Measurements from ENCODE around the gene GPR107. TPM values are rescaled to one million over a fixed set of nuclear protein-coding genes. Genes with fewer than 3 reads are reported as not detected.
"Not testable (repeated sequence)": the region's sequence is repeated elsewhere in the genome, so short reads cannot be mapped to it uniquely, and the experiment has no call there.

GPR107 gene
- 10 to 100 TPM; 15.9 to 21.7 (median 17.9) TPM for total RNA-seq

DNA sequence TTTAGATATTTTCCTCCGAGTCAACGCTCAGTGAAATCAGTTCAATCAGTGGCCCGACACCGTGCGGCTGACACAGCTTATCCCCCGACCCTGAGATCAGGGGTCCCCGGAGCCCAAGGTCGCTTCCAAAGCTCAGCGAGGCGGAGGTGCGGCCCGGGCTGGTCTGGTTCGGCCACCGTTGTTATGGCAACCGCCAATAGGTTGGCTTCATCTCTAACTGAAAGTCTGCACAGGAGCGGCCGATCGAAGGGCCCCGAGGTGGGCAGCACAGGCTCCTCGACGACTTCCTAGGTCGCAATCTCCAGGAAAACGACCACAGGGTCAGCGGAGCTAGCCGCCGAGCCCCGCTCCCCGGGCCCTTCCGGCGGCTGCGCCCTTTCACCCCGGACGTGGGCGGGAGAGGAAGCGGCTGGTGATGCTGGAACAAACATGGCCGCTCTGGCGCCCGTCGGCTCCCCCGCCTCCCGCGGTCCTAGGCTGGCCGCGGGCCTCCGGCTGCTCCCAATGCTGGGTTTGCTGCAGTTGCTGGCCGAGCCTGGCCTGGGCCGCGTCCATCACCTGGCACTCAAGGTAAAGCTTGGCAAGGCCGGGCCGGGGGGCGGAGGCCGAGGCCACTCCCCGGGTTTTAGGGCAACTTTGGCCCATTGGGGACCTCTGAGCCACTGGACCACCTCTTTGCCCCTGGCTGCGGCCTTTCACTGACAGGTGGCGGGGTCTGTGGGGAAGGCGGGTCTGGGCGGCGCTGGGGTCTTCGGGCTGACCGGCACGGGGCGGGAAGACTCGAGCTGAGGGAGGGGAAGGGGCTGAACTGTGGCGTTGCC, at the start of gene GPR107:
Gene GPR107 (plus strand): TSS at position 403 of the 821 bp plus-strand sequence. CDS start 27 bp downstream, at position 430.
- Mint-ChIP-seq H3K27me3 (ENCODE audit: low read depth) (no peaks in the 10 kb centered on the region), H3K4me1 (ENCODE audit: low read depth) (peaks cover 27% of the 10 kb centered on the region), H3K4me3 (peak within 1 kb of the TSS; percentile 93), H3K9me3 (no peaks in the 10 kb centered on the region), H3K36me3 (ENCODE audit: insufficient read depth) (peaks cover 4% of the 10 kb centered on the region)
- DNase-seq (peak; percentile 71), ATAC-seq (peak; percentile 95)

DNA sequence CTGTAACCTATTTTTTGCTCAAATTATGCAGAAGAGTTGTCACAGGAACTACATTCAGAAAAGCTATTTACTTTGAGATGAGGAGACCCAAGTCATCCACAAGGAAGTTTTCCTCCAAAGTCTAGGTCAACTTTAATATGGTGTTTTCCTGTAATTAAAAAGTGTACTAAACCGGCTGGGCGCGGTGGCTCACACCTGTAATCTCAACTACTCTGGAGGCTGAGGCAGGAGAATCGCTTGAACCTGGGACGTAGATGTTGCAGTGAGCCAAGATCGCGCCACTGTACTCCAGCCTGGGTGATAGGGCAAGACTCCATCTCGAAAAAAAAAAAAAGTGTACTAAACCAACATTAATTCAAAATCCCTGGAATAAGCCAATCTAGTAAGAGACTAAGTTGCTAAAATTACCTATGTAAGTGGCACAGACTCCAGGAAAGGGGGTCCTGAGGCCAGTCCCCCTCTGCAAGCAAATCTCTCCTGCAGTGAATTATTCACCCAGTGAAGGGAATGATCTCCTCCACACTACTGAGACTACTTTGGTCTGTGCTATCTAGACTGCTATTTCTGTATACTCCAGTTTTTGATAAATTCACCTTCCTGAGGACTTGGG, 49.7 kb upstream of the GPR107 start:
- Mint-ChIP-seq H3K4me1 (ENCODE audit: low read depth) (peaks cover 74% of the 10 kb centered on the region), H3K27me3 (ENCODE audit: low read depth) (no peaks in the 10 kb centered on the region), H3K9me3 (no peaks in the 10 kb centered on the region), H3K36me3 (ENCODE audit: insufficient read depth) (peaks cover 13% of the 10 kb centered on the region), H3K4me3 (no peak overlapping the region)
- no peak for ATAC-seq
- DNase-seq = no peak

DNA sequence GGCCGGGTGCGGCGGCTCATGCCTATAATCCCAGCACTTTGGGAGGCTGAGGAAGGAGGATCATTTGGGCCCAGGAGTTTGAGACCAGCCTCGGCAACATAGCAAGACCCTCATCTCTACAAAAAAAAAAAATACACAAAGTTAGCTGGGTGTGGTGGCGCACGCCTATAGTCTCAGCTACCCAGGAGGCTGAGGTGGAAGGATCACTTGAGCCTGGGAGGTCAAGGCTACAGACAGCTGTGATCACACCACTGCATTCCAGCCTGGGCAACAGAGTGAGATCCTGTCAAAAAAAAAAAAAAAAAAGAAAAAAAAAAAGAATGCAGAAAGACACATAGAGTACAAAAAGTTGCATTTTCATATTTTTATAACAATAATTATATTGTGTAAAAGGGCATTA, 46.8 kb upstream of the GPR107 start:
- peaks cover 80% of the 10 kb centered on the region for H3K4me1 Mint-ChIP-seq (ENCODE audit: low read depth)
- not testable (repeated sequence) for DNase-seq; ATAC-seq; H3K27me3 Mint-ChIP-seq (ENCODE audit: low read depth); H3K9me3 Mint-ChIP-seq
- peak overlapping the region; percentile 62 for H3K4me3 Mint-ChIP-seq
- H3K36me3 Mint-ChIP-seq (ENCODE audit: insufficient read depth) = peaks cover 24% of the 10 kb centered on the region

DNA sequence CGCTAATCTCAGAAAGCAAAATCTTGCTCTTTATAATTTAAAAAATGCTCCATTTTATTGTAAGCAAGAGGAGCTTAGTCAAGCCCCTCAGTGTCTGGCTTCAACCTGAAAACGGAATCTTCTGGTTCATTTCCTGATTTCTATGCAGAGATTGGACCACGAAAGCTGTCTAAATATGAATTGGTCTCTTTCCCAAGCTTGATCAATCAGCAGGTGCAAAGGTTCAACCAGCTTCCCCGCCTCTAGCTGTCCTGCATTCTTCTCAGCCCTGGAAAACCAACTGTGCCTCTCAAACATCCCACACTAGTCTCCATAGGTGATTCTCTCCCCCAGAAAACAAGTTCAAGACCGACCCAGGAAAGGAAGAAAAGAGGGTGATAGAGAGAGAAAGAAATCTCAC, 45.2 kb upstream of the GPR107 start:
- DNase-seq = no peak
- no peaks in the 10 kb centered on the region for H3K27me3 Mint-ChIP-seq (ENCODE audit: low read depth)
- peaks cover 80% of the 10 kb centered on the region for H3K4me1 Mint-ChIP-seq (ENCODE audit: low read depth)
- ATAC-seq = no peak
- peaks cover 20% of the 10 kb centered on the region for H3K36me3 Mint-ChIP-seq (ENCODE audit: insufficient read depth)
- H3K9me3 Mint-ChIP-seq = no peaks in the 10 kb centered on the region
- peak overlapping the region; percentile 40 for H3K4me3 Mint-ChIP-seq

DNA sequence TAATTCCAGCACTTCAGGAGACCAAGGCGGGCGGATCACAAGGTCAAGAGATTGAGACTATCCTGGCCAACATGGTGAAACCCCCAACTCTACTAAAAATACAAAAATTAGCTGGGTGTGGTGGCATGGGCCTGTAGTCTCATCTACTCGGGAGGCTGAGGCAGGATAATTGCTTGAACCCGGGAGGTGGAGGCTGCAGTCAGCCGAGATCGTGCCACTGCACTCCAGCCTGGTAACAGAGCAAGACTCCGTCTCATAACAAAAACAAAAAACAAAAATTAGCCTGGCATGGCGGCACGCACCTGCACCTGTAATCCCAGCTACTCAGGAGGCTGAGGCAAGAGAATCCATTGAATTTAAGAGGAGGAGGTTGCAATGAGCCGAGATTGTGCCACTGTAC, 44.2 kb upstream of the GPR107 start:
- Mint-ChIP-seq H3K36me3 (ENCODE audit: insufficient read depth) (peaks cover 21% of the 10 kb centered on the region), H3K4me1 (ENCODE audit: low read depth) (peaks cover 79% of the 10 kb centered on the region)
- not testable (repeated sequence) for ATAC-seq; DNase-seq; H3K9me3 Mint-ChIP-seq; H3K27me3 Mint-ChIP-seq (ENCODE audit: low read depth); H3K4me3 Mint-ChIP-seq

DNA sequence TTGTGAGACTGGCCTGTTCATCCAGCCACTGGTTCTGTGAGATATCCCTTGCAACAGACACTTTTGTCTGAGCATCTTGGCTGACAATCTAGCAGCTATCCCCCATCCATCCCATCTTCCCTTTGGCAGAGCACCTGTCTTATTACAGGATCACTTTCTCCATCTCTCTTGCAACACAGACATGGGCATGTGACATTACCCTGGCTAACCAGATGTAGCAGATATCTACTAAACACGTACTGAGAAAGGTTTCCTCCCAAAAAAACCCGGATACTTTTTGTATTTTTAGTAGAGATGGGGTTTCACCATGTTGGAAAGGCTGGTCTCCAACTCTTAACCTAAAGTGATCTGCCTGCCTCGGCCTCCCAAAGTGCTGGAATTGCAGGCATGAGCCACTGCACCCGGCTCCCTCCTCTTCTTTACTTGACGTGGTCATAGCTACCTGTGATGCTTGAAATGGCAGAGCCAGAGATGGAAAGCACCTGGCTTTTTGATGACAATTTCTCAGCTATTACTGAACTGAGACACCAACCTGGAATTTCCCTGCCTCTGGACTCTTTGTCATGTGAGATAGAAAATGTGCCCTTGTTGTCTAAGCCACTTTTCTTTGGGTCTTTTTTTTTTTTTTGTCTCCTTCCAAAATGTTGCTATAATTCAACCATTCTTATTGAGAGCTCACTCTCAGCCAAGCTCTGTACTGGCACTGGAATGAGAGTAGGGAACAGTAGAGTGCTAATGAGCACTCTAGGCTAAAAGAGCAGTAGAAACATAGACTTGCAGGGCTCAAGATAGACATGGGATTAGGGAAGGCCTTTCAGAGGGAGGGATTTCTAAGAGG, 43.3 kb upstream of the GPR107 start:
- peak; percentile 43 for DNase-seq
- Mint-ChIP-seq H3K4me3 (peak overlapping the region; percentile 63), H3K4me1 (ENCODE audit: low read depth) (peaks cover 80% of the 10 kb centered on the region), H3K9me3 (no peaks in the 10 kb centered on the region), H3K27me3 (ENCODE audit: low read depth) (no peaks in the 10 kb centered on the region), H3K36me3 (ENCODE audit: insufficient read depth) (peaks cover 21% of the 10 kb centered on the region)
- peak; percentile 84 to 89 for ATAC-seq

DNA sequence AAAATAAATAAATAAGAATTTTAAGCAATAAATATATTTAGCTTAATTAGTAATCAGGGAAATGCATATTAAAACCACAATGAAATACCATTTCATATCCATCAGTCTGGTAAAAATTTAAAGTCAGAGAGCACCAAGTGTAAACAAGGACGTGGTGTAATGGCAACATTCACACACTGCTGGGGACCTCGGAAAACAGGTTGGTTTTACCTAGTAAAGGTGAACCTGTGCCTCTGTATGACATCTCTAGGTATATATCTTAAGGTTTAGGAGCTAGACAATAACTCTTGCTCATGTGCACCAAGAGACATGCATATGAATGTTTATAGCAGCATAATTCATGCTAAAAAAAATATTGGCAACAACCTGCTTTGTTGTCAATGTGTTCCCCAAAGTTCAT, 40.4 kb upstream of the GPR107 start:
- DNase-seq (no peak), ATAC-seq (no peak)
- peaks cover 73% of the 10 kb centered on the region for H3K4me1 Mint-ChIP-seq (ENCODE audit: low read depth)
- H3K36me3 Mint-ChIP-seq (ENCODE audit: insufficient read depth) = peaks cover 30% of the 10 kb centered on the region
- no peak overlapping the region for H3K4me3 Mint-ChIP-seq
- H3K9me3 Mint-ChIP-seq = peaks cover 8% of the 10 kb centered on the region
- H3K27me3 Mint-ChIP-seq (ENCODE audit: low read depth) = no peaks in the 10 kb centered on the region

DNA sequence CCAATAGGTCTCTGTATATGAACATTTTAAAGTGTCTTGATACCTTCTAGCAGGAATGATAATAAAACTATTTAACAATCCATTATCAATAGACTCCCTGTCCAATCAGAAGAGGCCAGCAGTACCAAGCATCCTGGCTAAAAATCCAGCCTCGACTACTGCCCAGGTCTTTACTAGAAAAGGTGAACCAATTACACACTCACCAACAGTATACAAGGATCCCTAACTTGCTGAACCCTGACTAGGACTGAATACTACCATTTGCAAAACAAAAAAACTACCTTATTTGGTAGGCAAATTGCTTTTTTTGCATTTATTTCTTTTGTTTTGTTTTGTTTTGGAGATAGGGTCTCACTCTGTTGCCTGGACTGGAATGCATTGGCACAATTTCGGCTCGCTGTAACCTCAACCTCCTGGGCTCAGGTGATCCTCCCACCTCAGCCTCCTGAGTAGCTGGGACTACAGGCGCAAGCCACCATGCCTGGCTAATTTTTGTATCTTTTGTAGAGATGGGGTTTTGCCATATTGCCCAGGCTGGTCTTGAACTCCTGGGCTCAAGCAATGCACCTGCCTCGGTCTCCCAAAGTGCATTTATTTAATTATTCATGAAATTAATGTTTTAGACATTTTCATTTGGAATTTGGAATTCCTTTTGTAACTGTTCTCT, 38.2 kb upstream of the GPR107 start:
- Mint-ChIP-seq H3K4me1 (ENCODE audit: low read depth) (peaks cover 65% of the 10 kb centered on the region), H3K36me3 (ENCODE audit: insufficient read depth) (peaks cover 27% of the 10 kb centered on the region), H3K9me3 (peaks cover 8% of the 10 kb centered on the region), H3K27me3 (ENCODE audit: low read depth) (no peaks in the 10 kb centered on the region), H3K4me3 (no peak overlapping the region)
- ATAC-seq (no peak), DNase-seq (no peak)

DNA sequence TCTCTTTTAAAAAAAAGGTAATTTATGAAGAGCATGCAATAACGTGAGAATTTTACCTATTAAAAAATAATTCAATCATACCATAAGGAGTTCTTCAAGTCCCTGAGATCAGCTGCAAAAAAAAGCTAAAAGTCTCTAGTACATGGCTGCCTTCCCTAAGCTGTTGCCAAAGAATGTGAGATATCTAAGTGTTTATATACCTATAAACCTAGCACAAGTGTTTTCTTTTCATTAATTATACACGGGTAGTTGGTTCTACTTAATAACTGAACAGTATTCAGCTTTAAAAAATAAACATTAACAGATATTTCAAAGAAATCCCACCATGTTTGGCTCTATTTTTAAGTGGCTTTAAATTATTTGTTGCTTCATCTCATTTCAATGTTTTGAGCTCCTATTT, 36.6 kb upstream of the GPR107 start:
- Mint-ChIP-seq H3K4me1 (ENCODE audit: low read depth) (peaks cover 65% of the 10 kb centered on the region), H3K36me3 (ENCODE audit: insufficient read depth) (peaks cover 27% of the 10 kb centered on the region), H3K9me3 (peaks cover 8% of the 10 kb centered on the region), H3K27me3 (ENCODE audit: low read depth) (no peaks in the 10 kb centered on the region), H3K4me3 (peak overlapping the region; percentile 33)
- no peak for ATAC-seq
- DNase-seq = no peak

DNA sequence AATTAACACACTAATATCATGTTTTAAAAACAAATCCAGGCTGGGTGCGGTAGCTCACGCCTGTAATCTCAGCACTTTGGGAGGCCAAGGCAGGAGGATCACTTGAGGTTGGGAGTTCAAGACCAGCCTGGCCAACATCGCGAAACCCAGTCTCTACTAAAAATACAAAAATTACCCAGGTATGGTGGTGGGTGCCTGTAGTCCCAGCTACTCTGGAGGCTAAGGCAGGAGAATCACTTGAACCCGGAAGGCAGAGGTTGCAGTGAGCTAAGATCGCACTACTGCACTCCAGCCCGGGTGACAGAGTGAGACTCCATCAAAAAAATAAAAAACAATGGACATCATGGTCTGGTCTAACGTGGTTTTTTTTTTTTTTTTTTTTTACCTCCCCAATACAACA, 36.2 kb upstream of the GPR107 start:
- DNase-seq; H3K4me3 Mint-ChIP-seq; ATAC-seq; H3K9me3 Mint-ChIP-seq; H3K27me3 Mint-ChIP-seq (ENCODE audit: low read depth): not testable (repeated sequence)
- Mint-ChIP-seq H3K36me3 (ENCODE audit: insufficient read depth) (peaks cover 25% of the 10 kb centered on the region), H3K4me1 (ENCODE audit: low read depth) (peaks cover 65% of the 10 kb centered on the region)

- Mint-ChIP-seq H3K4me3 (peak overlapping the region; percentile 24), H3K27me3 (ENCODE audit: low read depth) (no peaks in the 10 kb centered on the region), H3K9me3 (peaks cover 8% of the 10 kb centered on the region), H3K4me1 (ENCODE audit: low read depth) (peaks cover 66% of the 10 kb centered on the region), H3K36me3 (ENCODE audit: insufficient read depth) (peaks cover 30% of the 10 kb centered on the region)
- no peak for ATAC-seq
- no peak for DNase-seq
These were observed 35.4 kb upstream of the GPR107 start for GRCh38 chr9:130018265-130018664.

GRCh38 chr9:130020618-130021017, 33.1 kb upstream of the GPR107 start:
- Mint-ChIP-seq H3K36me3 (ENCODE audit: insufficient read depth) (peaks cover 35% of the 10 kb centered on the region), H3K4me1 (ENCODE audit: low read depth) (peaks cover 79% of the 10 kb centered on the region), H3K4me3 (peak overlapping the region; percentile 69), H3K9me3 (peaks cover 8% of the 10 kb centered on the region), H3K27me3 (ENCODE audit: low read depth) (no peaks in the 10 kb centered on the region)
- ATAC-seq = no peak
- DNase-seq = no peak

- H3K27me3 Mint-ChIP-seq (ENCODE audit: low read depth) = no peaks in the 10 kb centered on the region
- DNase-seq (no peak), ATAC-seq (no peak)
- peaks cover 33% of the 10 kb centered on the region for H3K36me3 Mint-ChIP-seq (ENCODE audit: insufficient read depth)
- H3K4me3 Mint-ChIP-seq = no peak overlapping the region
- H3K9me3 Mint-ChIP-seq = peaks cover 7% of the 10 kb centered on the region
- peaks cover 84% of the 10 kb centered on the region for H3K4me1 Mint-ChIP-seq (ENCODE audit: low read depth)
These were observed 32.6 kb upstream of the GPR107 start for GRCh38 chr9:130021123-130021522.

DNA sequence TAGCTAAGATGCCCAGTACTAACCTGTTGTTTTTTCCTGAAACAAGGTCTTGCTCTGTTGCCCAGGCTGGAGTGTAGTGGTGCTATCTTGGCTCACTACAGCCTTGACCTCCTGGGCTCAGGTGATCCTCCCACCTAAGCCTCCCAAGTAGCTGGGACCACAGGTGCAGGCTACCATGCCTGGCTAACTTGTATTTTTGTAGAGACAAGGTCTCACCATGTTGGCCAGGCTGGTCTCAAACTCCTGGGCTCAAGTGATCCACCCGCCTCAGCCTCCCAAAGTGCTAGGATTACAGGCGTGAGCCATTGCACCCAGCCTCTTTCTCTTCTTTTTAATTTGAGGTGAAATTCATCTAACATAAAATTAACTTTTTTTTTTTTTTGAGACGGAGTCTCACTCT, 31.9 kb upstream of the GPR107 start:
- Mint-ChIP-seq H3K36me3 (ENCODE audit: insufficient read depth) (peaks cover 26% of the 10 kb centered on the region), H3K4me1 (ENCODE audit: low read depth) (peaks cover 84% of the 10 kb centered on the region)
- not testable (repeated sequence) for H3K9me3 Mint-ChIP-seq; H3K27me3 Mint-ChIP-seq (ENCODE audit: low read depth); H3K4me3 Mint-ChIP-seq; DNase-seq; ATAC-seq
